Iris pigment epithelial cell (primary cell): Measurements from ENCODE around the gene CD96.

Experiments
- DNase-seq: peaks from one replicate; pipeline ENCODE4 v3.0.0-alpha.2; 2011; ENCODE audit warnings: low read depth

The CD96 gene

DNA sequence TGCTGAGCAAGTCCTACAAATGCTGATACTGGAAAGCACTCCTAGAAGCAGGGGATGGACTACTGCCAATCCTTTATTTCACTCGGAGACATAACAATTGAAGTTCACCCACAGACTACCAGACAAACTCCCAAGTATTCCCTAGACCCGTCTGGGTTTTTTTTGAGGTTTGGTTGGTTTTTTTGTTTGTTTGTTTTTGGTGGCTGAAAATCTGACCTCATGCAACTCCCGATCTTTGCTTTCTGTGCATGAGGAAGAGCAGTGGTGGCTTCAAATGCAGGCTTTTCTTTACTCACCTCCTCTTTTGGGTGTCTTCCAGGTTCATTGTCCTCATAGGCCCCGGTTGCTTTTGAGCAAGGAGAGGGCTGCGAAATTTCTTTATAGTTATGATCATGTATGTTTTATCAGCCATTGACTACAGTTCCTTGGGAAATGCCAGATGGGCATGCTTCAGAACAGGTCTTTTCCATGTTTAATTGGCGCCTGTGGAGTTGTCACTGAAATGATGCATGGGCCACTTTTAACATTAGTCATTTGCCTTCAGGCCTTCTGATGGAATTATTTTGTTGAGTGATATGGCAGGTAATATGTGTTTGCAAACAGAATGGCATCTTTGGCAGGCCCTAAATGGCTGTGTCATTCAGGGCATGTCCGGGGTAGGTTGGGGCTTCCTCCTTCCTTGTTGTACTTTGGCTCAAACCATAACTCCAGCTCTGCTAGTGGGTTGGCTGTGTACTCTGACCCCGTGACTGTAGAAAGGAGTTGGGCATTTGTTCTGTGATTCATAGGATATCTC lies 134.4 kb downstream of the CD96 start:
- DNase-seq, result no peak

GRCh38 chr3:111677007-111677392 lies 135.0 kb downstream of the CD96 start:
- no peak for DNase-seq

GRCh38 chr3:111681661-111682426 lies 139.8 kb downstream of the CD96 start:
- no peak for DNase-seq

DNA sequence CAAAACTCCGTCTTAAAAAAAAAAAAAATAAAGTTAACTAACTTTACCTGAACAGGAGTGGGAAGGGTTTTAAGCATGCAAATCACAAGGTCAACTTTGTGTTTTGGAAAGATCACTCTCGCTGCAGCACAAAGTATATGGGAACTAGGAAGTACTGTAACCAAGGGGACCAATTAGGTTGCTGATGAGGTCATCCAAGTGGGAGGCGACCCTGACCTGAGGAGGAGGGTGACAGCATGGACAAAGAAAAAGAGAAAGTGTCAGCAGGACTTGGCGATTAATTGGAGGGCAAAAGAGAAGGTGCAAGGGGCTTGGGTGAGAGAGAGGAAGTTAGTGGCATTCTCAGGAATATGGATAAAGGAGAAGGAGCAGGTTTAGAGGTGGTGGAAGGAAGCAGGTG lies 142.6 kb downstream of the CD96 start:
- no peak for DNase-seq

DNA sequence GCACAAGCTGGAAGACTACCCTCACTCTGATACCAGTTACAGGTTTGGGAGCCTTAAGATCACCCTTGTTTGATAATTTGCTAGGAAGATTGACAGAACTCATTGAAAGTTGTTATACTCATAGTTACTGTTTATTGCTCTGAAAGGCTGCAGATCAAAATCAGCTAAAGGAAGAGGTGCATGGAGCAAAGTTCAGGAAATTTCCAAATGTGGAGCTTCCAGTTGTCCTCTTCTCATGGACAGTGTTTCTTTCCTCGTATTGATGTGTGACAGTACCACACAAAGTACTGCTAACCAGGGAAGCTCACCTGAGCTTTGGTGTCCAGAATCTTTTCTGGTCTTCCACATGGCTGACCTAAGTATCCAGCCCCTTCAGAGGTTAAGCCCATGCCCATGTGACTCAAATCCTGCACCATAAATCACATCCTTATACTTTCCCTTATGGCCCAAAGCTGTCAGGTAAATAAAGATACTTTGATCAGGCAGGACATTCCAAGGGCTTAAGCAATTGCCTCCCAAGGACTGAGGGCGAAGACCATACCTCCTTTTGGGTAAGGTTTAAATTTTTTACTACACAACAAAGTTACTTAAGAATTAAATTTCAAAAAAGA lies 146.3 kb downstream of the CD96 start:
- DNase-seq, result no peak

GRCh38 chr3:111690242-111690641 lies 148.2 kb downstream of the CD96 start:
- DNase-seq, result peak; percentile 80

- peak; percentile 63 for DNase-seq
These were observed 149.4 kb downstream of the CD96 start for GRCh38 chr3:111691293-111691909.

DNA sequence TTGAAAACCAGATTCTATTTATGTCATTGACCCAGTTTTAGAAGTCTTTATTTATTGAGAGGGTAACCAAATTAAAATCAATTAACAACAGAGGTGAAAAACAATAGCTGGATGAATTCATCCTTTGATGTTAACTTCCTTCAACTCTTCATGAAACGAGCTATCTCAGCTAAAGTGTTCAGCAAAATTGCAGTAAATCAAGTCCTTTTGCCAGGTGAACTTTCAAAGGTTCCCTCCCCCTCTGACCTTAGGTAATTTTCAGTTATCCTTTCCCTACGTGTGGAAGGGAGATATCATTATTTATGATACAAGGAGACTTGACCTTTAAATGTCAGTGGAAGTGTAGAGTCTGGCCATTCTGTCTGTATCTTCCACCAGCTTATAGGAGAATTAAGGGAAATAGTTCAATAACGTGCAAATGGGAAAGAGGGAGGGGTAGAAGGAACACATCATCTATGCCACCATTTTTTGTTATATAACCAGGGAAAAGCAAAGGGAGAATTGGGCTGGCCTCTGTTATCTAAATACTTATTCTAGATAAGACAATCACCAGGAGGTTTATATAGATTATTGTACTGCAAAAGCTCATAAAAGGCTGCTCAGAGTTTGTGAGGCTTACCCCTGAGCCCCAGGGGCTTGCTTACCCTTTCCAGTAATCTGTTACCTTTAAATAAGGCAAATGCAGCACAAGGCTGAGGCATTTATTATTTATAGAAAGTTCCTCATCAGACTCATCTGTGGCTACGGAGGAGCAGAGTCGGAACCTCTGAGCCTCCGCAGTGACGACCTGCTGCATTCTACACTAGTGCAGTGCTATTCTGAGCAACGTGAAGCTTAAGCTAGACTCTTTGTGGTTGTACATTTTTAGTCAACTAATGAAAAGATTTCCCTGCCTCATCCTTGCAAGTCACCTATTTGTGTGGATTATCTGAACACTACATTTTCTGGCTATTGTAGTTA lies 150.9 kb downstream of the CD96 start:
- no peak for DNase-seq

- DNase-seq, result no peak
These were observed 152.5 kb downstream of the CD96 start for GRCh38 chr3:111694471-111694870.

GRCh38 chr3:111695636-111696117 lies 153.7 kb downstream of the CD96 start:
- peak; percentile 90 for DNase-seq

DNA sequence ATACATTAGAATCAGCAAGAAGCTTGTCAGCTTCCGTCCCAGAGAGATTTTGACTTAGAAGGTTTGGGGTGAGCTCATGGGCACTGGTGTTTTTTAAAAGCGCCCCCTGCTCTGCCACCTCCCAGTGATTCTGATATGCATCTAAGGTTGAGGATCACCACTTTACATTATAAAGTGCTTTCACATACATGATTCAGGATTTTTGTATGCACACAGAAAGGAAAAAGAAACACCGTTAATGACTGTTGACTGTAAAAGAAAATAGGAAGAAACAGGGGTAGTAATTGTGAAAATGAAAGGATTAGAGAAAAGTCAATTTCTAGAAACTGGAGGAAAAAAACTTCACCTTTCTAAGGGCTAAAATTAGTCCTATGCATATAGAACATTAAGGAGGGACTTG lies 158.1 kb downstream of the CD96 start:
- no peak for DNase-seq

DNA sequence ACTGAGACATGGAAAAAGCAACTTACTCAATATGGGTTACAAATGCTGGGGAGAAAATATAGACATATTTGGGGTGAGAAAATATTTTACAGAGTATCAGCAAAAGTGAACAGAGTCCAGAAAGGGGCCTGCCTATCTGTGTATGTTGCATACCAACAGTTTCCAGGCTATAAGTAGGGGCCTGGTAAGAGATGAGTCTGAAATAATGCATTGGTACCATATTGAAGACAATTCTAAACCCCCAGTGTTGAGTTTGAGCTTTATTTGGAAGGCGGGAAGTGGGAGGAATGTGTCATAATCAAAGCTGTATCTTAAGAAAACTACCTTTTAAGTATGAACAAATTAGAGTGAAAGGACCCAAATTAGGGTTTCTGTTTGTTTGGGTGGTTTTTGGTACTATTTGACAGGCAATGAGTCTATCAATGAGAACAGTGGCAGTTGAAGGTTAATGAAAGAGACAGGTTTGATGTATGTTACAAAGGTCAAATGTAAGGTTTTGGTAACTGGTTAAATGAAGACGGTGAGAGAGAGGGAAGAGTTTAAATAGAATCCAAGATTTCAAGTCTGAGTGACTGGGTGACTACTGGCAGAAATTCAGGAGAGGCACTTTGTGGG lies 159.4 kb downstream of the CD96 start:
- DNase-seq, result no peak
